Lower leg skin (tissue), 3 donors: Measurements from ENCODE around the gene C1QC.

ENCODE experiments used
- CTCF ChIP-seq, 3 donors: fragments of 450-650 bp; IDR thresholded peaks; one replicate each; pipeline ENCODE4 v1.5.1; 2016; ENCODE audit warnings: antibody characterized with exemption in 3 of 3, mild to moderate bottlenecking in 3 of 3, moderate library complexity in 2 of 3
- POLR2A ChIP-seq, 2 donors: fragments of 450-650 bp; IDR thresholded peaks; one replicate each; pipeline ENCODE4 v1.6.1; 2016 to 2017; ENCODE audit warnings: antibody characterized with exemption in 2 of 2, mild to moderate bottlenecking in 1 of 2, moderate library complexity in 1 of 2

DNA sequence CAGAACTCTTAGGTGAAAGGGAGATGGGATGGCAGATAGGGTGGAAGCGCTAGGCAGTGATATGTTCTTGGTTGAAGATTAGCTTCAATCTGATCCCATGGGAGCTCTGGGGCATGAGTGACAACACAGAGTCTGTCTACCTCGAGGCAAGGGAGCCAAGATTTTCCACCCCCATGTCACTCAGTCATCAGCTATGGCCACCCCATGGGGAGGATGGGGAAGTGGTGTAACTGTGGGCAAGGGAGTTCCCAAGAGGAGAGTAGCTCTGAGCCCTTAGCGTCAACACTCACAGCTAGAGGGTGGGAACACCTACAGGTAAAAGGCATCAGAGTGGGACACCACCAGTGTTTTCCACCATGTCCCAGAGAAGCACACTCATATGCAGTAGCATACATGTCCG is 37.3 kb upstream of the C1QC start:
- no peak for TF ChIP-seq CTCF (IDR thresholded peaks at IDR 0.05)
- TF ChIP-seq POLR2A (IDR thresholded peaks at IDR 0.05) = no peak
